Dermis blood vessel endothelial cell (primary cell): Measurements from ENCODE around the gene MPIG6B. TPM values are rescaled to one million over a fixed set of nuclear protein-coding genes. Genes with fewer than 3 reads are reported as not detected.

Source experiments
- DNase-seq: peaks from one replicate; pipeline ENCODE4 v3.0.0; 2010
- total RNA-seq: library from RNA; depleted of rRNA; stranded (reverse); fragments of >200 nt; gene quantifications from 2 replicates; pipeline ENCODE4 v1.2.3, GENCODE V29; 2014

Gene MPIG6B
- total RNA-seq, 1 donor from 2014 or later = not detected

- peak; percentile 41 for DNase-seq
Observed at GRCh38 chr6:31768363-31769257, 45.4 kb downstream of the MPIG6B start.

GRCh38 chr6:31769684-31770371 is 46.7 kb downstream of the MPIG6B start:
- peak; percentile 84 for DNase-seq

- DNase-seq = no peak
Observed at GRCh38 chr6:31770860-31771259, 47.7 kb downstream of the MPIG6B start.

- no peak for DNase-seq
Observed at GRCh38 chr6:31771992-31772358, 48.8 kb downstream of the MPIG6B start.

GRCh38 chr6:31775184-31775583 is 52.0 kb downstream of the MPIG6B start:
- no peak for DNase-seq

GRCh38 chr6:31775633-31776484 is 52.7 kb downstream of the MPIG6B start:
- no peak for DNase-seq

Other genes starting within 250 kb of the MPIG6B start
- gene MICB, start 225.2 kb upstream of the MPIG6B start, total RNA-seq = 14.5 and 29.3 TPM in 2 replicates
- gene MCCD1, start 194.4 kb upstream of the MPIG6B start, total RNA-seq = not detected in 2 replicates
- gene DDX39B, start 181.4 kb upstream of the MPIG6B start, total RNA-seq = 308 and 381 TPM in 2 replicates
- gene ATP6V1G2, start 176.8 kb upstream of the MPIG6B start, total RNA-seq = 0.19 and 0.51 TPM in 2 replicates
- gene NFKBIL1, start 175.8 kb upstream of the MPIG6B start, total RNA-seq = 21.0 and 30.8 TPM in 2 replicates
- not detected in 2 replicates for gene LTA, start 151.1 kb upstream of the MPIG6B start, total RNA-seq
- gene TNF, start 147.8 kb upstream of the MPIG6B start, total RNA-seq = 0.17 TPM in 1 of 2 replicates, not detected in the other
- gene LTB, start 140.9 kb upstream of the MPIG6B start, total RNA-seq = 3.4 and 30.5 TPM in 2 replicates
- gene LST1, start 137.1 kb upstream of the MPIG6B start, total RNA-seq = 0.37 TPM in 1 of 2 replicates, not detected in the other
- gene NCR3, start 130.4 kb upstream of the MPIG6B start, total RNA-seq = not detected in 2 replicates
- gene AIF1, start 108.1 kb upstream of the MPIG6B start, total RNA-seq = not detected in 2 replicates
- 32.2 and 70.8 TPM in 2 replicates for gene PRRC2A, start 102.7 kb upstream of the MPIG6B start, total RNA-seq
- gene BAG6, start 70.7 kb upstream of the MPIG6B start, total RNA-seq = 133 and 309 TPM in 2 replicates
- gene APOM, start 67.5 kb upstream of the MPIG6B start, total RNA-seq = 0.34 and 0.37 TPM in 2 replicates
- gene C6orf47, start 62.6 kb upstream of the MPIG6B start, total RNA-seq = 20.6 and 28.6 TPM in 2 replicates
- gene GPANK1, start 58.4 kb upstream of the MPIG6B start, total RNA-seq = 11.9 and 12.9 TPM in 2 replicates
- 111 and 116 TPM in 2 replicates for gene CSNK2B, start 57.3 kb upstream of the MPIG6B start, total RNA-seq
- 1.8 and 3.2 TPM in 2 replicates for gene LY6G5B, start 53.4 kb upstream of the MPIG6B start, total RNA-seq
- 3.6 and 4.5 TPM in 2 replicates for gene LY6G5C, start 42.3 kb upstream of the MPIG6B start, total RNA-seq
- gene ABHD16A, start 20.0 kb upstream of the MPIG6B start, total RNA-seq = 60.7 and 66.9 TPM in 2 replicates
- gene LY6G6F, start 16.5 kb upstream of the MPIG6B start, total RNA-seq = not detected in 2 replicates
- not detected in 2 replicates for gene LY6G6D, start 8.0 kb upstream of the MPIG6B start, total RNA-seq
- gene LY6G6C, start 1.6 kb upstream of the MPIG6B start, total RNA-seq = not detected in 2 replicates
- gene DDAH2, start 5.9 kb downstream of the MPIG6B start, total RNA-seq = 126 and 150 TPM in 2 replicates
- 543 and 615 TPM in 2 replicates for gene CLIC1, start 13.2 kb downstream of the MPIG6B start, total RNA-seq
- gene MSH5, start 16.6 kb downstream of the MPIG6B start, total RNA-seq = 7.1 and 8.5 TPM in 2 replicates
- 1.4 and 2.4 TPM in 2 replicates for gene SAPCD1, start 39.3 kb downstream of the MPIG6B start, total RNA-seq
- gene VWA7, start 54.0 kb downstream of the MPIG6B start, total RNA-seq = 0.05 and 0.34 TPM in 2 replicates
- gene VARS1, start 72.4 kb downstream of the MPIG6B start, total RNA-seq = 39.7 and 116 TPM in 2 replicates
- gene LSM2, start 83.6 kb downstream of the MPIG6B start, total RNA-seq = 32.0 and 36.9 TPM in 2 replicates
- 0.51 and 0.85 TPM in 2 replicates for gene HSPA1L, start 91.9 kb downstream of the MPIG6B start, total RNA-seq
- 139 and 155 TPM in 2 replicates for gene HSPA1A, start 92.2 kb downstream of the MPIG6B start, total RNA-seq
- 68.8 and 71.5 TPM in 2 replicates for gene HSPA1B, start 104.4 kb downstream of the MPIG6B start, total RNA-seq
- gene NEU1, start 139.4 kb downstream of the MPIG6B start, total RNA-seq = 66.8 and 78.1 TPM in 2 replicates
- 0.05 and 0.17 TPM in 2 replicates for gene SLC44A4, start 155.6 kb downstream of the MPIG6B start, total RNA-seq
- 45.9 and 58.9 TPM in 2 replicates for gene EHMT2, start 174.3 kb downstream of the MPIG6B start, total RNA-seq
- gene ZBTB12, start 178.7 kb downstream of the MPIG6B start, total RNA-seq = 3.6 and 4.9 TPM in 2 replicates
- gene C2, start 204.3 kb downstream of the MPIG6B start, total RNA-seq = not detected in 2 replicates
- 1.6 and 2.0 TPM in 2 replicates for gene CFB, start 222.7 kb downstream of the MPIG6B start, total RNA-seq
- gene NELFE, start 235.6 kb downstream of the MPIG6B start, total RNA-seq = 111 and 114 TPM in 2 replicates
- 37.3 and 48.2 TPM in 2 replicates for gene SKIC2, start 235.8 kb downstream of the MPIG6B start, total RNA-seq
- 12.8 and 14.6 TPM in 2 replicates for gene DXO, start 248.8 kb downstream of the MPIG6B start, total RNA-seq